ENCODE measurements around the gene LEMD1. TPM values are rescaled to one million over a fixed set of nuclear protein-coding genes. Genes with fewer than 3 reads are reported as not detected.

The LEMD1 gene
- 10 to 100 TPM in 1 of 2 donors, under 1 TPM in 1; 0.68 to 22.0 TPM for total RNA-seq

- WGBS: 54% methylated on average over 2 of the region's 2 CpGs
- Histone ChIP-seq H3K4me1 (replicated peaks) (no peaks in the 10 kb centered on the region), H3K9me3 (no peaks in the 10 kb centered on the region), H3K4me3 (no peak within 1 kb of the TSS), H3K36me3 (no peaks in the 10 kb centered on the region), H3K27ac (no peak within 1 kb of the TSS), H3K27me3 (replicated peaks; ENCODE audit: insufficient read depth) (no peaks in the 10 kb centered on the region)
- no peak for DNase-seq (ENCODE audit: low spot score)
- TF ChIP-seq POLR2AphosphoS5 (IDR thresholded peaks at IDR 0.05) (no peak), CTCF (IDR thresholded peaks at IDR 0.05) (no peak), POLR2A (IDR thresholded peaks at IDR 0.05) (no peak)
- intact Hi-C loops (cut with DNase I): no loop called here
Measured at GRCh38 chr1:205421798-205422197, at the start of gene LEMD1. TSS of gene LEMD1 (minus strand) at chr1:205422056. CDS start at chr1:205420536, 1,520 bp downstream.

- H3K9me3 ChIP-seq: no peaks in the 10 kb centered on the region
- TF ChIP-seq CTCF (IDR thresholded peaks at IDR 0.05) (no peak), POLR2AphosphoS5 (IDR thresholded peaks at IDR 0.05) (no peak), POLR2A (IDR thresholded peaks at IDR 0.05) (no peak)
- H3K4me1 ChIP-seq (replicated peaks): no peaks in the 10 kb centered on the region
- 81% methylated on average over 6 of the region's 6 CpGs for WGBS
- intact Hi-C loops (cut with DNase I): no loop called here
- no peaks in the 10 kb centered on the region for H3K27me3 ChIP-seq (replicated peaks; ENCODE audit: insufficient read depth)
- H3K27ac ChIP-seq: no peak overlapping the region
- no peaks in the 10 kb centered on the region for H3K36me3 ChIP-seq
- DNase-seq (ENCODE audit: low spot score): no peak
- no peak overlapping the region for H3K4me3 ChIP-seq
Measured at GRCh38 chr1:205470131-205470530, 48.3 kb upstream of the LEMD1 start.

- Histone ChIP-seq H3K4me3 (no peak overlapping the region), H3K36me3 (no peaks in the 10 kb centered on the region), H3K27ac (no peak overlapping the region), H3K9me3 (no peaks in the 10 kb centered on the region), H3K4me1 (replicated peaks) (no peaks in the 10 kb centered on the region), H3K27me3 (replicated peaks; ENCODE audit: insufficient read depth) (no peaks in the 10 kb centered on the region)
- DNase-seq (ENCODE audit: low spot score): no peak
- TF ChIP-seq CTCF (IDR thresholded peaks at IDR 0.05): no peak
- no peak for TF ChIP-seq POLR2A (IDR thresholded peaks at IDR 0.05)
- TF ChIP-seq POLR2AphosphoS5 (IDR thresholded peaks at IDR 0.05): no peak
- WGBS: 24% methylated on average over 7 of the region's 7 CpGs
- intact Hi-C loops (cut with DNase I): no loop called here
Measured at GRCh38 chr1:205466595-205467220, 44.9 kb upstream of the LEMD1 start.

- no peak for DNase-seq (ENCODE audit: low spot score)
- Histone ChIP-seq H3K4me3 (no peak overlapping the region), H3K9me3 (no peaks in the 10 kb centered on the region), H3K27ac (no peak overlapping the region), H3K27me3 (replicated peaks; ENCODE audit: insufficient read depth) (no peaks in the 10 kb centered on the region), H3K36me3 (no peaks in the 10 kb centered on the region), H3K4me1 (replicated peaks) (no peaks in the 10 kb centered on the region)
- no peak for TF ChIP-seq CTCF (IDR thresholded peaks at IDR 0.05)
- 48% methylated on average over 2 of the region's 2 CpGs for WGBS
- intact Hi-C loops (cut with DNase I): no loop called here
Measured at GRCh38 chr1:205465392-205465791, 43.5 kb upstream of the LEMD1 start.

GRCh38 chr1:205458777-205459566 is 37.1 kb upstream of the LEMD1 start:
- intact Hi-C loops (cut with DNase I): no loop called here
- H3K4me1 ChIP-seq (replicated peaks): peaks cover 8% of the 10 kb centered on the region
- WGBS: 31% methylated on average over 6 of the region's 6 CpGs
- no peak overlapping the region for H3K4me3 ChIP-seq
- H3K27me3 ChIP-seq (replicated peaks; ENCODE audit: insufficient read depth): peaks cover 29% of the 10 kb centered on the region
- no peak overlapping the region for H3K27ac ChIP-seq
- no peak for DNase-seq (ENCODE audit: low spot score)
- H3K36me3 ChIP-seq: no peaks in the 10 kb centered on the region
- no peak for TF ChIP-seq POLR2A (IDR thresholded peaks at IDR 0.05)
- no peak for TF ChIP-seq POLR2AphosphoS5 (IDR thresholded peaks at IDR 0.05)
- TF ChIP-seq CTCF (IDR thresholded peaks at IDR 0.05): no peak
- no peaks in the 10 kb centered on the region for H3K9me3 ChIP-seq

Data from prostate gland (tissue), 2 donors.